ENCODE measurements around the gene ZMYM5.

Gene ZMYM5

DNA sequence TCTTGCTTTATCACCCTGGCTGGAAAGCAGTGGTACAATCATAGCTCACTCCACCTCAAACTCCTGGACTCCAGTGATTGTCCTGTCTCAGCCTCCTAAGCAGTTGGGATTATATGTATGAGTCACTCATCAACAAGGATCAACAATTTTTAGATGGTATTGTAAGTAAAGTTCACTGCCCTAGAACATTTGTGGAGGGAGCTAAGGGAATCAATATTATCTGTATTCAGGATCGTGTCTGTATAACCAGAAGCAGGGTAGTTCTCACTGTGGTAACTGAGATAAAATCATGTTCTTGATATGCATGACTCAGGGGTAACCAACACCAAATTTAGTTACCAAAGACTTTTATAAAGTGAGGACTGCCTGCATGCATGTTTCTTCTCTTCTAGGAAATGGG lies 27.0 kb downstream of the ZMYM5 start:
- no peak overlapping the region for H3K27ac ChIP-seq
- H3K36me3 ChIP-seq: peaks cover 81% of the 10 kb centered on the region
- H3K4me3 ChIP-seq (ENCODE audit: low read depth, low read length): no peak overlapping the region
- no peak for DNase-seq
- no peaks in the 10 kb centered on the region for H3K9me3 ChIP-seq (ENCODE audit: severe bottlenecking)
- TF ChIP-seq, protein P1, sequence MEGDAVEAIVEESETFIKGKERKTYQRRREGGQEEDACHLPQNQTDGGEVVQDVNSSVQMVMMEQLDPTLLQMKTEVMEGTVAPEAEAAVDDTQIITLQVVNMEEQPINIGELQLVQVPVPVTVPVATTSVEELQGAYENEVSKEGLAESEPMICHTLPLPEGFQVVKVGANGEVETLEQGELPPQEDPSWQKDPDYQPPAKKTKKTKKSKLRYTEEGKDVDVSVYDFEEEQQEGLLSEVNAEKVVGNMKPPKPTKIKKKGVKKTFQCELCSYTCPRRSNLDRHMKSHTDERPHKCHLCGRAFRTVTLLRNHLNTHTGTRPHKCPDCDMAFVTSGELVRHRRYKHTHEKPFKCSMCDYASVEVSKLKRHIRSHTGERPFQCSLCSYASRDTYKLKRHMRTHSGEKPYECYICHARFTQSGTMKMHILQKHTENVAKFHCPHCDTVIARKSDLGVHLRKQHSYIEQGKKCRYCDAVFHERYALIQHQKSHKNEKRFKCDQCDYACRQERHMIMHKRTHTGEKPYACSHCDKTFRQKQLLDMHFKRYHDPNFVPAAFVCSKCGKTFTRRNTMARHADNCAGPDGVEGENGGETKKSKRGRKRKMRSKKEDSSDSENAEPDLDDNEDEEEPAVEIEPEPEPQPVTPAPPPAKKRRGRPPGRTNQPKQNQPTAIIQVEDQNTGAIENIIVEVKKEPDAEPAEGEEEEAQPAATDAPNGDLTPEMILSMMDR (IDR thresholded peaks at IDR 0.05; ENCODE audit: low read depth, low read length): no peak
- no peaks in the 10 kb centered on the region for H3K27me3 ChIP-seq (ENCODE audit: insufficient read depth, low read depth, severe bottlenecking)

DNA sequence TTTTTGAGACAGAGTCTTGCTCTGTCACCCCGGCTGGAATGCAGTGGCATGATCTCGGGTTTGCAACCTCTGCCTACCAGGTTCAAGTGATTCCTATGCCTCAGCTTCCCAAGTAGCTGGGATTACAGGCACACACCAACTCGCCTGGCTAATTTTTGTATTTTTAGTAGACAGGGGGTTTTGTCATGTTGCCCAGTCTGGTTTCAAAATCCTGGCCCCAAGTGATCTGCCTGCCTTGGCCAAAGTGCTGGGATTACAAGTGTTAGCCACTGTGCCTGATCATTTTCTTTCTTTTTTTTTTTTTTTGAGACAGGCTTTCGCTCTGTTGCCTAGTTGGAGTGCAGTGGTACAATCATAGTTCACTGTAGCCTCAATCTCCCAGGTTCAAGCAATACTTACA lies 28.7 kb downstream of the ZMYM5 start:
- Histone ChIP-seq H3K9me3 (ENCODE audit: severe bottlenecking) (no peaks in the 10 kb centered on the region), H3K27me3 (ENCODE audit: insufficient read depth, low read depth, severe bottlenecking) (no peaks in the 10 kb centered on the region), H3K36me3 (peaks cover 84% of the 10 kb centered on the region), H3K27ac (no peak overlapping the region), H3K4me3 (ENCODE audit: low read depth, low read length) (no peak overlapping the region)
- TF ChIP-seq, protein P1 (IDR thresholded peaks at IDR 0.05; ENCODE audit: low read depth, low read length): no peak
- no peak for DNase-seq

DNA sequence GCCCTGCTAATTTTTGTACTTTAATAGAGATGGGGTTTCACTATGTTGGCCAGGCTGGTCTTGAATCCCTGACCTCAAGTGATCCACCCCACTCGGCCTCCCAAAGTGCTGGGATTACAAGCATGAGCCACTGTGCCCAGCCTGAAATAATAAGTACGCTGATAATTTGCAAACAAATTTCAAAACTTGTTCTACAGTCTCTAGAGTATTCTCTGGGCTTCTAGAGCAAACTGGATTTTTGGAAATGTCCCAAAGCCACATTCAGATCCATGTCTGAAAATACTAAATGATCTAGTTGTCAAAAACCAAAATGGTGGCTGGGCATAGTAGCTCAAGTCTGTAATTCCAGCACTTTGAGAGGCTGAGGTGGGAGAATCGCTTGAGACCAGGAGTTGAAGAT lies 40.8 kb downstream of the ZMYM5 start:
- Histone ChIP-seq H3K27ac (no peak overlapping the region), H3K4me3 (ENCODE audit: low read depth, low read length) (no peak overlapping the region), H3K27me3 (ENCODE audit: insufficient read depth, low read depth, severe bottlenecking) (no peaks in the 10 kb centered on the region), H3K36me3 (peaks cover 56% of the 10 kb centered on the region), H3K9me3 (ENCODE audit: severe bottlenecking) (no peaks in the 10 kb centered on the region)
- DNase-seq: no peak
- TF ChIP-seq, protein P1 (IDR thresholded peaks at IDR 0.05; ENCODE audit: low read depth, low read length): no peak

DNA sequence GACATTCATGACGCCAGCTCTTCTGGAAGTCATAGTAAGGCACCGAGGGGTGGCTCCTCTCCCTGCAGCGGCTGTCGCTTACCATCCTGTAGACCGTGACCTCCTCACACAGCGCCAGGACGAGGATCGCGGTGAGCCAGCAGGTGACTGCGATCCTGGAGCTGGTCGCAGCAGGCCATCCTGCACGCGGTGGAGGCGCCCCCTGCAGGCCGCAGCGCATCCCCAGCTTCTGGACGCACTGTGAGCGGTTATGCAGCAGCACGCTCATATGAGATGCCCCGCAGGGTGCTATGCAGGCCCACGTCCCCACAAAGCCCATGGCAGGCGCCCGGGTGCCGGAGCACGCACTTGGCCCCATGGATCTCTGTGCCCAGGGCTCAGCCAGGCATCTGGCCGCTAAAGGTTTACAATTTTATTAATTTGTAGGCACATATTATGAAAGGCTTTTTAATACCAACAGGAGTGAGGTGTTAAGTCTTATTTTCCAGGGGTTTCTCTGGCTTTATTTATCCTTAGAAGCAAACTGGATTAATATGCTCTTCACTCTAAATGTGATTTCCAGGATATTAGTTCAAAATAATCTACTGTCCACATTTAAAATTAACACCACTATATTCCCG lies 45.1 kb downstream of the ZMYM5 start:
- Histone ChIP-seq H3K27me3 (ENCODE audit: insufficient read depth, low read depth, severe bottlenecking) (no peaks in the 10 kb centered on the region), H3K36me3 (peaks cover 39% of the 10 kb centered on the region), H3K27ac (no peak overlapping the region), H3K4me3 (ENCODE audit: low read depth, low read length) (no peak overlapping the region), H3K9me3 (ENCODE audit: severe bottlenecking) (no peaks in the 10 kb centered on the region)
- TF ChIP-seq, protein P1 (IDR thresholded peaks at IDR 0.05; ENCODE audit: low read depth, low read length): peak; percentile 100
- peak; percentile 92 for DNase-seq

DNA sequence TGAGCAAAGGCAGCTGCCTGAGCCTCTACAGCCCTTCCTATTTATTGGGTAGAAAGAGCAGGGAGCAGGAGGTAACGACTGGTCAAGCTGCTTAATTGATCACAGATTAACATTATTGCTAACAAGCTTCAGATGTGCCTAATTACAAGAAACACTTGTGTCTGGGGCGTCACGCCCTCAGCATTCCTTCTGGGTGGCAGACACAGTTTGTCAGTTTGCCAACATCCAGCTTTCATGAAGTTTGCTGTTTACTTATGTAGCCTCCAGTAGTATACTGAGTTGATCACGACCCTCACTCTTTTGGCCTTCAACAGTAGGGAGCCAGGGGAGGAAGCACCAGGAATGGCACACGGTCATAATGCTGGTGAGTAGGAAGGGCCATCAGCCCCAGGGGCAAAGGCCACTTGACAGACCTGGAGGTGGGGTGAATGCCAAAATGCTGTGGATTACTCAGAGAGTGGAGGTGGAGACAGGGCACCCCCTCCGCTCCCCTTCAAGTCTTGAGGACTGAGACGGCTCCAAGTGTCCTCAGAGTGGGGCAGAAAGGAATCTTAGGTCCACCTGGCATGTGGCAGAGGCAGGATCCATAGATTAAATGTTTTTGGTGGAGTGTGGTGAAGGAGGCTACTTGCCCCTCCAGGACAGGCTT lies 45.8 kb downstream of the ZMYM5 start:
- H3K27ac ChIP-seq: no peak overlapping the region
- no peak overlapping the region for H3K4me3 ChIP-seq (ENCODE audit: low read depth, low read length)
- no peaks in the 10 kb centered on the region for H3K9me3 ChIP-seq (ENCODE audit: severe bottlenecking)
- no peaks in the 10 kb centered on the region for H3K27me3 ChIP-seq (ENCODE audit: insufficient read depth, low read depth, severe bottlenecking)
- peaks cover 34% of the 10 kb centered on the region for H3K36me3 ChIP-seq
- no peak for DNase-seq
- TF ChIP-seq, protein P1 (IDR thresholded peaks at IDR 0.05; ENCODE audit: low read depth, low read length): no peak

Data from WERI-Rb-1 (cell line).